MG63 (cell line): ENCODE results near the gene SPAG16. TPM values are rescaled to one million over a fixed set of nuclear protein-coding genes. Genes with fewer than 3 reads are reported as not detected.

Experiments
- DNase-seq: peaks from one replicate; pipeline ENCODE4 v3.0.0-alpha.2; 2020
- H3K27me3 ChIP-seq: fragments of 250-450 bp; sonication (Bioruptor Pico); 2 replicates; pipeline ENCODE4 v1.5.1; 2020; ENCODE audit warnings: mild to moderate bottlenecking, moderate library complexity
- H3K36me3 ChIP-seq: fragments of 250-450 bp; sonication (Bioruptor Pico); 2 replicates; pipeline ENCODE4 v1.5.1; 2020; ENCODE audit warnings: mild to moderate bottlenecking, moderate library complexity
- H3K4me3 ChIP-seq: fragments of 250-450 bp; sonication (Bioruptor Pico); 2 replicates; pipeline ENCODE4 v1.5.1; 2020; ENCODE audit warnings: mild to moderate bottlenecking, moderate library complexity
- H3K9me3 ChIP-seq: fragments of 250-450 bp; sonication (Bioruptor Pico); 2 replicates; pipeline ENCODE4 v1.5.1; 2020; ENCODE audit warnings: mild to moderate bottlenecking, moderate library complexity
- total RNA-seq: library from RNA; depleted of rRNA; stranded (reverse); fragments of >200 nt; shearing (Covaris generic); gene quantifications from 2 replicates; pipeline ENCODE4 v1.2.3, GENCODE V29; 2014; ENCODE audit warnings: low replicate concordance

SPAG16 gene
- total RNA-seq, 1 experiment from 2014 or later = 33.7 TPM

DNA sequence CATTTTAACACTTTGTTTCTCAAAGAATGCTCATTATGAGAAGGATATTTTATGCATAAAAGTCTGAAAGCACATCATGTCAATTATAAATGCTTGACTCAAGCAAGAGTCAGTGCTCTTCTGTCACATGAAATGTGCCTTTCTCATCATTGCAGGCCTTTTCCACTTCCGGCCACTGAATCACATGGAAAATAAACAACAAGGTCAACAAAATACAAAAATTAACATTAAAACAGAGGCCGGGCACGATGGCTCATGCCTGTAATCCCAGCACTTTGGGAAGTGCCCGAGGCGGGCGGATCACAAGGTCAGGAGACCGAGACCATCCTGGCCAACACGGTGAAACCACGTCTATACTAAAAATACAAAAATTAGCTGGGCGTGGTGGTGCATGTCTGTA lies 480.6 kb downstream of the SPAG16 start:
- no peak for DNase-seq

DNA sequence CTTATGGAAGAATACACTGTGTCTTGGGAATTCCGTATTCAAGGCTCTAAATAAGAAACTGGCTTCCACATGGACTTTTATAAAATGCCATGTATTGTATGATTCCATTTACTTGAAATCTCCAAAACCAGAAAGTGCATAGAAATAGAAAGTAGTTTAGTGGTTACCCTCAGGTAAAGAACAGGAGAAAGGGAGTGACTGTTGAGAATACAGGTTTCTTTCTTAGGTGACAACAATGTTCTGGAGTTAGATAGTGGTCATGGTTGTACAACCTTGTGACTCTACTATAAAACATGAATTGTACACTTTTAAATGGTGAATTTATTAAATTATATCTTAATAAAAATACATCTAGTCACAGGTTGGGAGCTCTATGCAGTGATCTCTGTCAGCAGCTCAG lies 481.8 kb downstream of the SPAG16 start:
- Histone ChIP-seq H3K9me3 (no peaks in the 10 kb centered on the region), H3K36me3 (no peaks in the 10 kb centered on the region), H3K4me3 (no peak overlapping the region), H3K27me3 (no peaks in the 10 kb centered on the region)
- no peak for DNase-seq

More for the DNA sequence above, 480.6 kb downstream of the SPAG16 start:
- Histone ChIP-seq H3K27me3 (no peaks in the 10 kb centered on the region), H3K36me3 (no peaks in the 10 kb centered on the region), H3K4me3 (no peak overlapping the region), H3K9me3 (no peaks in the 10 kb centered on the region)

DNA sequence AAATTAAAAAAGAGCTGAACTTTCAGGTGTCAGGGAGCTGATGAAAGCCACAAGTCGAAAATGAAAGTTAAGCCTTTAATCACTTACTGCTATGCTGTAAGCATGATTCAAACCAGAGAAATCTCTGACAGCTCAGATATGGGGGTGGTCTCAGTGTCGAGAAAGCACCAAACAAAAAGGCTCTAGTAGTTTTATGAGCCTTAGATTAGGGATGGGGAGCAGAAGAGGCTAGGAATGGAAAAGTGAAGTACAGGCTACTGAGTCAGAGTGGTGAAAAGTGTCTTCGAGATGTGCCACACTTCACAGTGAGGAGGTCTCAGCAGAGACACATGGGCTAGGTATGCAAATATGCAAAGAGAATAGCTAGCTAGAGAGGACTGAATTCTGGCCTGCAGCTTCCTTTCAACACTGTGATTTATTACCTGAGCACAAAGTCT lies 482.2 kb downstream of the SPAG16 start:
- H3K27me3 ChIP-seq = no peaks in the 10 kb centered on the region
- no peaks in the 10 kb centered on the region for H3K9me3 ChIP-seq
- no peak overlapping the region for H3K4me3 ChIP-seq
- no peak for DNase-seq
- H3K36me3 ChIP-seq = no peaks in the 10 kb centered on the region

DNA sequence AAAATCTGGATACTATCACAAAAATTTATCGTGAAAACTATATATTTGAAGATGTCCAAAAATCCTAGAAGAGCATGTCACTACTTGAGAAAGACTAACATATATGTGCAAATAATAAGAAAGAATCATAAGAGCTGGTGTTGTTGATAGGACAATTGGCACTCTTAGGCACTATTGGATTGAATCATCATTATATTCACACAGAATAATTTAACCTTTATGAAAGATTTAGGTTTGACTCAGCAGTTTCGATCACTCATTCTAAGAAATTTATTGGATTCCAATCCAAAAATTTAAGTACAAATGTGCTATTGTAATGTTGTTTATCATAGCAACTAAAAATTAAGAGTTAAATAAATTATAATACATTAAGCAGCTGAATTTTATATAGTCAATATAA lies 503.6 kb downstream of the SPAG16 start:
- H3K9me3 ChIP-seq = no peaks in the 10 kb centered on the region
- H3K36me3 ChIP-seq = no peaks in the 10 kb centered on the region
- no peak overlapping the region for H3K4me3 ChIP-seq
- DNase-seq = no peak
- H3K27me3 ChIP-seq = no peaks in the 10 kb centered on the region

DNA sequence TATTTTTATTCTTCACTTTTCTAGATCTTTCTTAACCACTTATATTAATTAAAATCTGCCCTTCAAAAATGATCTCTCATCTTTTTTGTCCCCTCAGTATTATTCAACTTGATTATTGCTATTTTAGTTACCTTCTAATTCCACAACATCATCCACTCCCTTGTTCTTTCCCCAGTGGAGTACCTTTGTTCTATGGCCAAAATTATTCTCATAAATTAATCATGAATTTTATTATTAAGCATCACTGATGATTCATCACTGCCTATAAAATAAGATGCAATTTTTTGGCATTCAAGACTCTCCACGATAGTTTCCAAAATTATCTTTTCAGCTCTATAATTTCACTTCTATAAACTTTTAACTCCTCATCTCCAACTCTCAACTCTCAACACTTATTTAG lies 505.7 kb downstream of the SPAG16 start:
- no peaks in the 10 kb centered on the region for H3K36me3 ChIP-seq
- DNase-seq = no peak
- no peaks in the 10 kb centered on the region for H3K9me3 ChIP-seq
- no peak overlapping the region for H3K4me3 ChIP-seq
- no peaks in the 10 kb centered on the region for H3K27me3 ChIP-seq

DNA sequence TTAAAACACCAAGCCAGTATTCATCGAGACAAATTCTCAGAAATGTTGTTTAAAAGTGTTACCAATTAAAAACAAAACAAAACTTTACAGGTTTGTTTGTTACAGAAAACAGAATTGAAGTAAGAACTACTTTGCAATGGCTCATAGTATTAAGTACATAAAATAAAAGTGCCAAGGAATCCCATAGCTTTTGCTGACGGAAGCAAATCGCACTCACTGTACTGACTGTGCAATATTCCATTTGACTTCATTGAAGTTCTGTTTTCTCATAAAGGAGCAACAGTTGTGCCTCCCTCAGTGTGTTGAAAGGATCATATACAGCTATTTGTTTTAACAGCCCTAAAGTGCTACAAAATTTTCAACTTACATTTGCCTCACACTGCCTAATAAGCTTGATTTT lies 507.8 kb downstream of the SPAG16 start:
- no peaks in the 10 kb centered on the region for H3K36me3 ChIP-seq
- H3K27me3 ChIP-seq = no peaks in the 10 kb centered on the region
- H3K4me3 ChIP-seq = no peak overlapping the region
- H3K9me3 ChIP-seq = no peaks in the 10 kb centered on the region
- DNase-seq = no peak

DNA sequence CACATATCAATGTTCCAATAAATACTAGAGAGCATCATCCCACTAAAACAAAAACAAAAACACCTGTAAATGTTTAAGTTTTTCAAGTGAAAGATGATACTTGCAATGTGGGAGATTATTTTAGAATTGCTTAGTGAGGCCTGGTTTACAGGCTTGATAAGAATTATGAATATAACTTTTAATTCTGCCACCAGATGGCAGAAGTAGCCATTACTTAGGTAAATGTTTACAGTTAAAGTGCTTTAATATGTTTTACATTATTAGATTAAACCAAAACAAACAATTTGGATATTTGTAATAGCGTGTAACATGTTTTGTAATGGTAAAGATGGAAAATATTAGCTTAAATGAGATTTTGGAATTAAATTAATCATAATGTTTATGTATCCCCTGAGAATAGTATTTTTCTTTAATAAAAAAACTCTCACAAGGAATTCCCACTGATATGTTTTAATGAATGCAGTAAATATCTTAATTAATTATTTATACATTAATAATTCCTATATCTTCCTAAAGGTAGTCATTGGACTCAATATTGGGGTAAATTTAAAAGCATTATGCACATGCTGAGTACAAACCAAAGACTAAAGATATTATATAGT lies 522.0 kb downstream of the SPAG16 start:
- no peaks in the 10 kb centered on the region for H3K36me3 ChIP-seq
- H3K27me3 ChIP-seq = no peaks in the 10 kb centered on the region
- DNase-seq = no peak
- no peak overlapping the region for H3K4me3 ChIP-seq
- H3K9me3 ChIP-seq = no peaks in the 10 kb centered on the region

DNA sequence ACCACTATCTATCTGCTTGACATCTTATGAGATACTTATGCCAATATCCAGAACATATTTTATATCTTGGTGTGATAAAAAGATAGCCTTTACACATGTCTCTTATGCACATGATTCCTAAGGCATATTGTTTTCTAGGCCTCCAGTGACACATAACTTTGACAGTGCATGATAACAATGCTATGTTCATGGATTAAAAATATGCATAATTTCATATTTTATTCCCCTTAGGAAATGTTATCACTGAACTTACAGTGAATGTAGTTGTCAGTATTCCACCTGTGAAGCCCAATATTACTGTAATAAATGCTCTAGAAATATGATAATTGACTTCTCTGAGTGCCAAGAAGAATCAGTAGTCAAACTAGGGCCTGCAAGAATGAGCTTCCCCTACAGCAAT lies 532.3 kb downstream of the SPAG16 start:
- no peaks in the 10 kb centered on the region for H3K27me3 ChIP-seq
- 0 out of 2 replicates have a peak, but pooled peaks cover 4% of the 10 kb centered on the region for H3K9me3 ChIP-seq
- H3K4me3 ChIP-seq = no peak overlapping the region
- H3K36me3 ChIP-seq = no peaks in the 10 kb centered on the region
- DNase-seq = no peak

DNA sequence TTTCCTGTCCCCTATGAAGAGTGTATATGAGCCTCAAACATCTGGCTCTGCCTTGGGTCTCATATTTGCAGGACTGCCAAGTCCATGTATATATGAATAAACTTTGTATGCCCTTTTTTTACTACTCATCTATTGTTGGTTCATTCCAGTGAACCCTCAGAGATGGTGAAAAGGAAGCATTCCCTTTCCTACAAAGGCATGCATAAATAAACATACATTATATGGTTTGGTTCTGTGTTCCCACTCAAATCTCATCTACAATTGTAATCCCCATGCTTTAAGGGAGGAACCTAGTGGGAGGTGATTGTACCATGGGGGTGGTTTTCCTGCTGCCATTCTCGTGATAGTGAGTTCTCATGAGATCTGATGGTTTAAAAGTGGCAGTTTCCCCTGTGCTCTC lies 534.2 kb downstream of the SPAG16 start:
- DNase-seq = peak; percentile 16
- peaks cover 4% of the 10 kb centered on the region; the same call in 1 of the 2 replicates for H3K9me3 ChIP-seq
- no peaks in the 10 kb centered on the region for H3K36me3 ChIP-seq
- H3K27me3 ChIP-seq = no peaks in the 10 kb centered on the region
- no peak overlapping the region for H3K4me3 ChIP-seq

DNA sequence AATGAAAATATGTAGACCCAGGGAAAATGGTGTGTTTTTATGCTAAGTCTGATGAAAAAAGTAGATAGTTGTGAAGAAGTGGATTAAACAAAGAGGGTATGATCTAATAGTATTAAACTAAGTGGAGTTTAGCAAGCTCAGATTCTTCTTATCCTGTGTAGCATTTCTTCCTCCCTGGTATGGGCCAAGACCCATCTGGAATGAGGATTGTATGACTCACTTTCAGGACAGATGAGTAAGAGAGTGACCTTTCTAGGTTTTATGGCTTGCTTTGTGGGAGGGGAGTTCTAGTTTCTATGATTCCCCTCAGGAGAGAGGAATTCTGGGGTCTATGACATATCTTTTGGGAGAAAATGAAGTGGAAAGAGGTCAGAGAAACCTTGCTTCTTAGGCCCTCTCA lies 550.1 kb downstream of the SPAG16 start:
- no peaks in the 10 kb centered on the region for H3K27me3 ChIP-seq
- H3K9me3 ChIP-seq = no peaks in the 10 kb centered on the region
- H3K36me3 ChIP-seq = no peaks in the 10 kb centered on the region
- no peak overlapping the region for H3K4me3 ChIP-seq
- peak; percentile 22 for DNase-seq

DNA sequence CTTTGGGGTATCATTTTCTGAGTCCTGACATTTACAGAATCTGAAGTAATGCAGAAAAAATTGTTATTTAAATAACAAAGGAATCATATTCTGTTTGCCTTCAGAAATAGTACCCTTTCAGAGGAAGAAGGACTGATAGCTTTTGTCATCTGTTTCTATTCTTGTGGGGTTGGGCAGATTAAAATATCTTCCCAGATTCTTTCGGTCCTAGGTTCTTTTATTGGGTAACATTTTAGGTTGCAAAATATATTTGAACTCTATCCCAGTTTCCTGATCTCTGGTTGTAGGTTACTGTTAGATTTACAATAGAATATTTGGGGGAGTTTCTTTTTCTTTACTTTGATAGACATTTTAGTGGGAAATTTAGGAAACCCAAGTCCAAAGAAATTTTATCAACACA lies 550.5 kb downstream of the SPAG16 start:
- no peak for DNase-seq
- Histone ChIP-seq H3K27me3 (no peaks in the 10 kb centered on the region), H3K4me3 (no peak overlapping the region), H3K9me3 (no peaks in the 10 kb centered on the region), H3K36me3 (no peaks in the 10 kb centered on the region)

DNA sequence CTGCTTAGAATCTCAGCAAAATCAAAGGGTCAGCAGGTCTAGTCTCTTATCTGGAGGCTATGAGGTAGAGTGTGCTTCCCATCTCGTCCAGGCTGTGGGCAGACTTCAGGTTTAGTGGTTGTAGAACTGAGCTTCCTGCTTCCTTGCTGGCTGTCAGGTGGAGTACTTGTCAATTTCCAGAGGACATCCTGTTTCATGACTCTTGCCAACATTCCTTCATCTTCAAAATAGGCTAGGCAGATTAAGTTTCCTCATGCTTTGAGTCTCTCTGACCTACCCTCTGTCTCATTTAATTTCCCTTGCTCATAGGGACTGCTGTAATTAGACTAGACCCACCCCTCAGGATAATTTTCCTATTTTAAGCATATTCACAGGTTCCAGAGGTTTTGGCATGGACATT lies 562.6 kb downstream of the SPAG16 start:
- Histone ChIP-seq H3K4me3 (no peak overlapping the region), H3K27me3 (no peaks in the 10 kb centered on the region), H3K9me3 (no peaks in the 10 kb centered on the region), H3K36me3 (no peaks in the 10 kb centered on the region)
- no peak for DNase-seq

DNA sequence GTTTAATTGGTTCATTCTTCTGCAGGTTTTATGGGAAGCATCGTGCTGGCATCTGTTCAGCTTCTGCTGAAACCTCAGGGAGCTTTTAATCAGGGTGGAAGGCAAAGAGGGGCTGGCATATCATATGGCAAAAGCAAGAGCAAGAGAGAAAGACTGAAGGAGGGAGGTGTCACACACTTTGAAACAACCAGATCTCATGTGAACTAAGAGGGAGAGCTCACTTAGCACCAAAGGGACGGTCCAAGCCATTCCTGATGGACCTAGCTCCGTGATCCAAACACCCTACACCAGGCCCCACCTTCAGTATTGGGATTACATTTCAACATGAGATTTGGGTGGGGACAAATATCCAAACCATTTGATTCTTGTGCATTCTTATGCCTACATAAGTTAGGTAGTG lies 563.1 kb downstream of the SPAG16 start:
- H3K4me3 ChIP-seq = no peak overlapping the region
- H3K27me3 ChIP-seq = no peaks in the 10 kb centered on the region

DNA sequence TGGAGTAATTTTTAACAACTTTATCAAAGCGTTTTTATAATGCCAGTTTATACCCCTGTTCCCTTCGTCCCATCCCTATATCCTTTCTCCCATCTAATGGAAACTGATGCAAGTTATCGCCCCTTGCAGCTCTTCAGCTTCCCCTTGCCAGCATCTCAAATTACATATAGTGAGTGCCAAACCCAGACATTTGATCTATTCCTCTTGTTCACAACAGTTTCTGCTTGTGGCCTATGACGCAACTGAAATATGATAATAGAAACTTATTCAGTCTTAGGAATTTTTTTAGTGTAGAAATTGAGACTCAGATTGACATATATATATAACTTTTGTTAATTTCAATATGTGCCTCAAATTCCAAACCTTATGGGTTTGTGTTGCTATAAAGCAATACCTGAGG lies 564.4 kb downstream of the SPAG16 start:
- H3K9me3 ChIP-seq = no peaks in the 10 kb centered on the region
- H3K27me3 ChIP-seq = no peaks in the 10 kb centered on the region
- H3K36me3 ChIP-seq = no peaks in the 10 kb centered on the region
- no peak for DNase-seq
- no peak overlapping the region for H3K4me3 ChIP-seq

More for the DNA sequence above, 563.1 kb downstream of the SPAG16 start:
- no peak for DNase-seq
- no peaks in the 10 kb centered on the region for H3K9me3 ChIP-seq
- H3K36me3 ChIP-seq = no peaks in the 10 kb centered on the region

DNA sequence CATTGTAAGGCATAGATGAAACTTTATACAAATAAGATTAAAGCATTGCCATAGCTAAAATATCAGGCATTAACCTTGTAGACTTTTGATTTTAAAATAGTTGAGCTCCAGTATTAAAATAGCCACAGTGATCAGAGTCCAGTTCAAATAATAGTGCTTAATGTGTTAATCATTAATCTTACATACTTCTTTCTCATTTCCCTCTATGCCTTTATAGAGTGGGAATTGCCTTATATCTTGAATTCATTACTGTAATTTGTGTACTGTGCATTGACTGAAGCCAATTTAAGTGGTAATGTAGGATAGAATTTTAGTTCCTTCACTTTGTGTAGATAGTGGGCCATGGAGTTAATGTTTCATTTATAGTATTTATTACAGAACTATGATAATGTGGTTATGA lies 577.4 kb downstream of the SPAG16 start:
- no peak for DNase-seq
- Histone ChIP-seq H3K36me3 (no peaks in the 10 kb centered on the region), H3K9me3 (no peaks in the 10 kb centered on the region), H3K4me3 (no peak overlapping the region), H3K27me3 (no peaks in the 10 kb centered on the region)

DNA sequence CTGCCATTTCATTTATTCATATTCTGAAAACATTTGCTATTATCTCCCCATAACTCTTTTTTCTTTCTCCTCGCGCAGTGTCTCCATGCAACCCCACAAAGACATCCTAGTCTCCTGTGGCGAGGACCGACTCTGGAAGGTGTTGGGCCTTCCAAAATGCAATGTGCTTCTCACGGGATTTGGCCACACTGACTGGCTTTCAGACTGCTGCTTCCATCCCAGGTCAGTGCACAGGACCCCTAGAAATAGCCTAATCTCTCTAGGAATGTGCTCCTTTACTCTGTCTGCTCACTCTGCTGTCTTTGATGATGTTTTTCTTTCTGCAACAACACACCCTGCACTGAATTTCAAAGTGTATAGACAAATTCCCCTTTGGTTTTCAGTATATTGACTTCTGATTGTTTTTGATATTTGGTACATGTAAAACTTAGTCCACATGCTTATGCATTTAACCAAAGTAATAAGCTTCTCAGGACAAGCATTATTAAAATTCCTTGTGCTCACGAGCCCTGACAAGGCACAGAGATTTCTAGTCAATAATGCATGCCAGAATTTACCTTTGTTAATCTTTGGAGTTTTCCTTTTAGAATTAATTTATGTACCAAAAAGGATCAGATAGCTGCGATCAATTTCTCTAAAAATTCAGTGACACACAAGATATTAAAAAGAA lies 578.3 kb downstream of the SPAG16 start:
- no peak for DNase-seq
- H3K9me3 ChIP-seq = no peaks in the 10 kb centered on the region
- no peaks in the 10 kb centered on the region for H3K27me3 ChIP-seq
- no peak overlapping the region for H3K4me3 ChIP-seq
- H3K36me3 ChIP-seq = no peaks in the 10 kb centered on the region

DNA sequence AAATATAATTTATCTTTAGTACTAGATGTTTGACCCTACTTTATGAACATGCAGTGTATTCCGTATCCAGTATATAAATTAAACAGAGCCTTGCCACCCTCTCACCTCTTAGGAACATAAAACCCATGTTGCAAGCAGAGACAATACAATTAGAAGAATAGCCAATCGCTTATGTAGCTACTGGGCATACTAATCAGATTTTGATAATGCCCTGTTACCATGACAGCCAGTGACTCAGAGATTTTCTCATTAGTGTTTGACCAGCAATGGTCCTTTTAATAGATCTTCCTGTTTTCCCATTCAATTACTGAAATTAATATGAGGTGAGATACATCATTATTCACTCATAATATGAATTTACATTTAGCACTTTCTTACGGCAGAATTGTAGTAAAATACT lies 579.3 kb downstream of the SPAG16 start:
- no peak for DNase-seq

DNA sequence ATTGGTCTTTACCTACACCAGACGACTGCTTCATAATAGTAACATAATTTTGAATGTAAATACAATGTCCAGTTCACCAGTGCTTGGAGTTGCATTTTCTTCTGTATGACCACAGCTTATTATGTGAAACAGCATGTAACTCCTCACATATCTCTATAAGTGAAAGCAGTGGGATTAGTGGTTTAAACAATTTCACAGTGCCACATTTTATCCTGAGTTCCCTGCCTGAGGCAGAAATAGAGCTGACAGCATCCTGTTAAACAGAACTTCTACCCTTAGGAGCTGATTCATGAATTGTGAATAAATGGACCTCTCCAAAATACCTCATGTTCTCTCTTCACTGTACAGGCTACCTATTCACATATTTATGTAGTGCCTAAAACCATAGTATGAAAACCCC lies 584.3 kb downstream of the SPAG16 start:
- no peaks in the 10 kb centered on the region for H3K27me3 ChIP-seq
- no peaks in the 10 kb centered on the region for H3K36me3 ChIP-seq
- H3K4me3 ChIP-seq = no peak overlapping the region
- no peak for DNase-seq
- 0 out of 2 replicates have a peak, but pooled peaks cover 6% of the 10 kb centered on the region for H3K9me3 ChIP-seq

More for the DNA sequence above, 579.3 kb downstream of the SPAG16 start:
- H3K9me3 ChIP-seq = no peaks in the 10 kb centered on the region
- H3K27me3 ChIP-seq = no peaks in the 10 kb centered on the region
- no peak overlapping the region for H3K4me3 ChIP-seq
- H3K36me3 ChIP-seq = no peaks in the 10 kb centered on the region
